GM18526 (cell line): ENCODE measurements around the gene ANK3.

Experiments
- POLR2A ChIP-seq: IDR thresholded peaks from 3 replicates; pipeline ENCODE4 v1.6.1; 2011; ENCODE audit not compliant: insufficient read length; ENCODE audit errors: extremely low read depth

ANK3 gene

DNA sequence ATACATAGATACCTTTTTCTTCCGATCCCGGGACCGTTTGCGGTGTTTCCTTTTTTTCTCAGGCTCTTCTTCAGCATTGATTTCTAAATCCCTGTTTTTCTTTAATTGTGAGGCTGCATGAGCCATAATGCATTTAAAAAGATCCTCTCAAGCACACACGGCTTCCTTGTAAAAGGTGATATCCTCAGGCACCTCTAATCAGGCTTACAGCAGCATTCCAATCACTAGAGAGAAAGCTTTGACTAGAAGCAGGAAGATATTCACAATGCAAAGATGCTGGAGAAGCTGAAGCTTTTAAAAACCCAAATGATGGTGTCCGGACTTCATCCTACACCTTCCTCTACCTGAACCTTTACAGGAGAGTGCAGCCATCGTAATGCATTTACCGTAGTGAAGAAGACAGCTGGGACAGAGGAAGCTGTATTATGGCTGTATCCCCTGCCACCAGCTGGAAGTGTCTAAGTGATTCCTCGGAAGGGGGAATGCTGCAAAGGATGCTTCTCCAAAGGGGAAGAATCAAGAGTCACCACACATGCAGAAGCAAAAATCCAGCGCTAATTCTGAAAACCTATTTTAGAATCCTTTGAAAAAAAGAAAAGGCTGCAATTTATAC, at the start of gene ANK3:
Gene ANK3, minus strand, starts transcription at position 463 of the 613 bp plus-strand sequence. Its CDS starts 337 bp downstream, at position 126.
- no peak for TF ChIP-seq POLR2A

DNA sequence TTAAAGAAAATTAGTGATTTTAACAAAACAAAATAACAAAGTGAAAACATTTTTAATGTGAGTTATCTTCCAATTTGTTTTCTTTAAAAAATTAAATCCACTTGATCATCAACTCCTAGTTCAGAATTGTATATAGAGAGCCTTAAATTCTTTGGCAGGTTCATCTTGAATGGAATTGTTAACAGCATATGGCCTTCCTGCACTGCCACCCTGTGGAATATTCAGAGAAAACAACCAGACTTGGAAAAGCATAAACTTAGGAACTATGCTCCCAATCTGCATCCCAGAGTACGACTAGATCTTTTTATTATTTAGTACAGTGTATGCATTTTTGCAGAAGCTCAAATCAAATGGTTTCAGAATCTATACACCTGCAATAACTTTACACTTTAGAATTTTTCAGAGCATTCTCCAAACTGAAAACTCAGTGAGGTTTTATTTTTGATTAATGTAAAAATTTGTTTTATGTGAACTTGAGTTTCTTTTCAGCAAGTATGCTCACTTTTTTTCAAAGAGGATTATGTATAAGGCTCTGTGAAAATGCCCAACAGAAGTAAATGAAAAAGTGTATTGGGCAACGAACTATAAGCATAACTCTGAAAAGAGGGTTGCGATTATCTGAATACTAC, 44.9 kb upstream of the ANK3 start:
- no peak for TF ChIP-seq POLR2A

DNA sequence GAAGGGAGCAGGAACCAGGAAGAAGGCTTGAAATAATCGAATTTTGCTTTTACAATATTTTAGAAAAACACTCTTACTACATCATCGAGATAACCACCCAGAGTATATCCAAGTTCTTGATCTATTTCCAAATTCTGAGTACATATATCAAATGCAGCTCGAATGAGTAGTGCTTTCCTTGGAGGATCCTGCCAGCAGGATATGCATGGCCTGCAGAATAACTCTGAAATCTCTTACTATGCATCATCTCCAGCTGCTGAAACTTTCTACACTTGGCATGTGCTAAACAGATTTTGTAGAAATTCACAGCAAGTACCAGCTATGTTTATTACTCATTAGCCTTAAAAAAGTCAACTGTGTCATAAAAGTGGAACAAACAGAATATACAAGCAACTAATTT, 44.0 kb upstream of the ANK3 start:
- TF ChIP-seq POLR2A = no peak

DNA sequence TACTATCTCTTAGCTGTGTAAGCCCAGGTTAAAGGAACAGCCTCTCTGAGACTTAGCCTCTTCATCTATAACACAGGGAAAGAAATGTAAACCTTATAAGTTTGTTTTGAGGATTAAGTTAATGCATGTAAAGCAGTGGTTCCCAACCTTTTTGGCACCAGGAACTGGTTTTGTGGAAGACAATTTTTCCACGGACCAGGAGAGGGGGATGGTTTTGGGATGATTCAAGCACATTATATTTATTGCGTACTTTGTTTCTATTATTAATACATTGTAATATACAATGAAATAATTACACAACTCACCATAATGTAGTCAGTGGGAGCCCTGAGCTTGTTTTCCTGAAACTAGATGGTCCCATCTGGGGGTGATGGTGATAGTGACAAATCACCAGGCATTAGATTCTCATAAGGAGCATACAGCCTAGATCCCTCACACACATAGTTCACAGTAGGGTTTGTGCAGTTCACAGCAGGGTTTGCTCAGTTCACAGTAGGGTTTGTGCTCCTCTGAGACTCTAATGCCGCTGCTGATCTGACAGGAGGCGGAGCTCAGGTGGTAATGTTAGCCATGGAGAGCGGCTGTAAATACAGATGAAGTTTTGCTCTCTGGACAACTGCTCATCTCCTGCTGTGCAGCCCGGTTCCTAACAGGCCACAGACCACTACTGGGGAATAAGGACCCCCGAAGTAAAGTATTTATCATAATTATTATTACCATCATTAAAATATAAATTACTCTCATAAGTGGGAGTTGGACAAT, 41.3 kb upstream of the ANK3 start:
- no peak for TF ChIP-seq POLR2A

DNA sequence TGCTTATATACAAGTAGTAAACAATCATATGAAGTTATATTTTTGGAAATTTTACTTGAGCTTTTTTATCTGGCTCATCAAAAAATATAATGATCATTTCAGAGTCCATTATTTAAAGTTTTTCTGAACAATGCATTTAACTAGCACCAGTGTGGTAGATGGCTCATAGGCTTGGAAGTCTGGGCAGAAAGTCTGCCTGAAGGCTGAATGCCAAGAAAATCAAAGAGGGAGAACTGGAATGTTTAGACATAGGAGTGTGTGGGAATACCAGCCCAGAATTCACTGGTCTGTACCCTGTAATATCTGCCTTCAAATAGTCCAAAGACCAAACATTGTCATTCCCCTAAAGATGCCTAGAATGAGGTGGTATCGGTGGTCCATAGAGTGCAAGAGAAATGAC, 40.3 kb upstream of the ANK3 start:
- TF ChIP-seq POLR2A = no peak

DNA sequence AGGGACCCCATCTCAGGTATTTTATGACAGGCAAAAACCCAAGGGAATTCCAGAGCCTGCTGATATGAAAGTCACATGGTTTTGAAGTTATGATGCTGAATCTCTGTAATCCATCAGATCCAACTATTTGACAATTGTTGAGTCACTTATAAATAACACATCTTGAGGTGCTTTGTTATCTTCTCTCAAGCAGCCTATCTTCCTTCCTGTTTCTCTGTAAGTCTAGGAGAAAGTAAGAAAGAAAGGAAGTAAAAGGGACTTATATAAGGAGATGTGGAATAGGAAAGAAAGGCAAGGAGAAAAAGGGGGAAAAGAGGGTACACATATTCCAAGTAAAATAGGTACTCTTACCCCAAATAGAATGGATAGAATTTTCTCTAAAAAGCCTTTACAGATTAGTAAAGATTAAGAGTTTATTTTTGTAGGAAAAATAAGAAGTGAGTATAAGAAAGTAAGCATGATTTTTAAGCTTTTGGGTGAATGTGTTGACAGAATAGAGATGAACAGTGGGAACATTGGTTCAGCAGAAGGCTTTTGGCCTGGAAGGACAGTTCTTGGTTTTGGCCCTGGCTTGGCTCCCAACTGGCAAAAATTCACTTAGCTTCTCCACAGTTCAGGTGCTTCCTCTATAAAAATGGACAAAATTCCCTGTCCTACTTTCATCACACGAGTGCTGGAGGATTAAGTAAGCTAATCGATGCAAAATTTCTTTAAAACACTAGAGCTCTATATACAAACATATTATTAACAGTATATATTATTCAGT, 39.6 kb upstream of the ANK3 start:
- TF ChIP-seq POLR2A = no peak

DNA sequence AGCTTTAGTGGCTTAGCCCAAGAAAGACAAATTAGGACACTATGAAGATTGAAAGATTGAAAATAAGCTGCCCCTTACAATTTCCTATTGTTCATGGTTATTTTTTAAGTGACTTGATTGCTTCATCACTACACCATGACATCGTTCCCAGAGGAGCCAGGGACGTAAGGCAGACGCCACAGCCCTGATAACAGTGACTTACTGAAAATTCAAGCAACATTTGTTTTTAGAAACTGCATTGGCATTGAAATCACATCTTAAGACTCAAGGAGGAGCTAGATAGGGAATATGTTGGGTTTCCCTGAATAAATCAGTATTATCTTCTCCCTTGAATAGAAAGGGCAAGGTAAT, 38.7 kb upstream of the ANK3 start:
- TF ChIP-seq POLR2A = no peak

DNA sequence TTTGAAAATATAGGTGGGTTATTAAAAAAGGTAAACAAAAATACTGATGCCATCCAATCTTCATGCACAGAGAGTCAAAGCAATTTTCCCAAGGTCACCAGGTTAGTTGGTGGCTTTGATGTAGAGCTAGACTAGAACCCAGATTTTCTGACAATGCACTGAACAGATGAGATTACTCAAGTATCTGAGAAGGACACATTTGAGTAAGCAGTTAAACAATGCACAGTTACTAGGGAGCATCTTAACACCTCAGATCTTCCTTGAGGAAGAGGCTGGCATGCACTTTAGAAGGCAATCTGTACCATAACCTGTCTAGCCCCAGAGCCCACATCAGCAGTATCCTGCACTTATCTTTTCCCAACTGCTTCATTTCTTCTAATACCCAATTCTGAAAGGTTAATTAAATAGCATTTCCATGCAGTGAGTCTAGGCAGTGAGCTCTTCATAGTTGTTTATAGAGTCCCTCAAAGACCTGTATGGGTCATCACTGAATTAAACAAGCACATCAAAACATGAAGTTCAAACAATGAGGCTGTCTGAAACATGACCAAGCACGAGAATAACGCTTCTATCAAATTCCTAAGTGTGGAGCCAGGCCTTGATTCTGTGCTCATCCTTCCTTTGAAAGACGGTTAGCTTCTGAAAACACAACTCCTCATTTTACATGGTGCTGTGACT, 38.2 kb upstream of the ANK3 start:
- no peak for TF ChIP-seq POLR2A

DNA sequence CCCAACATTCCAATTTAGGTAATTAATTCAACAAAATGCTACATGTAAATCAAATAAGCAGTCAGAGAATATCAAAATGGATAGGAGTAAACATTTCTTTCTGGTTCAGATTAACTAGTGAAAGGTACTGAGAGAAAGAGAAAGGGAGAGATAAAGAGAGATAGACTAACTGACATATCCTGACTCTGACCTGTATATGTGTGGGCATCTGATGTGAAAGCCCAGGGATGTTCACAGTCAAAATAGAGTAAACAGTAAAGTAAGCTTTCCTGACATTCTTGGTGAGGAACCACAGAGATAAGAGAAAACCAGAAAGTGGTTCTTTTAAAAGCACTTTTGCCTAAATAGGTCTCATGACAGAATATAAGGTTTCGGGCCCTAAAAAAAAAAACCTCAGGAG, 37.5 kb upstream of the ANK3 start:
- no peak for TF ChIP-seq POLR2A

DNA sequence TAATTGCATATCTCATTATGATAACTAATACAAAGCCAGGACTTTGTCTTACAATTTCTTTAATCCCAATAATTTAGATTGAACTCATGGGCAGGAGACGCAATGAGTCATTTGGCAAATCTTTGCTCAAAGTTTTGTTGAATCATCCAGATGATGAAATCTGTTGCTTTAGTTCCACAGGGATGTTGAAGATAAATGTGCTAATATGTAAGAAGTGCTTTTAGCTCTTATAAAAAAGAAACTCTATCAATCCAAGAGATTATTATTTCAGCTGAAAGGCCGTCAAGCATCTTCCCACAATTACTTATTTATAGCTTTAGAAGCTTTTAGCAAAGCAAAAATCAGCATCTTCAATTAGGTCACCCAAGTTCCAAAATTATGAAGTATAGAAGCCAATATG, 36.8 kb upstream of the ANK3 start:
- TF ChIP-seq POLR2A = no peak

DNA sequence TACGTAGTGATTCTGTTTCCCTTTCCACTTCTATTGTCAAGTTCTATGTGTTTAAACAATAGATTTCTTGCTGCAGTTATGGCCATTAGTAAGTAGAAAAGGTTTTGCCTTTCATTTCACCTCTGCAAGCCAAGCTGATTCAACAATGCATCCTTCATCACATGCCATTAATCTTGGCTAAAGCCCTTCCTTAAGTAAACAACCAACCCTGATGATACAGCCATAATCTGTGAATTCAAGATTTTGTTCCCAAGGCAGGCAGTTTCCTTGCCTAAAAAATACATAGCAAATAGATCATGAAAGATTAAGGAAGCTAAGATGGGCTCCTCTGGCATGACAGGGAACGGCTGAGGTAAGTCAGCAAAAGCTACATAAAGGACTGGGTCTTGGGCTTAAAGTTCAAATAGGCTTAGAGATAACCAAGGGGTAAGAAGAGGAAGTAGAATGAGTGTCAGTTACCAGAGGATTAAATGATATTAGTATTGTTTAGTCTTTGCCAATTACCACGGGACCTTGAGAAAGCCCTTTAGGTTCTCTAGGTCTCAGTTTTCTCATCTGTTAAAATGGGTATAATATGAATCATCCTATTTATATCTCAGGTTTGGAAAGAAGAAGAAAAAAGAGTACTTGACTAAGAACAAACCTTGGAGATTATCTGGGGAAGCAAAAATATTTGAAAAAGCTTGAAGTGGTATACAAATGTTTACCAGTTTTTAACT, 35.9 kb upstream of the ANK3 start:
- TF ChIP-seq POLR2A = no peak

DNA sequence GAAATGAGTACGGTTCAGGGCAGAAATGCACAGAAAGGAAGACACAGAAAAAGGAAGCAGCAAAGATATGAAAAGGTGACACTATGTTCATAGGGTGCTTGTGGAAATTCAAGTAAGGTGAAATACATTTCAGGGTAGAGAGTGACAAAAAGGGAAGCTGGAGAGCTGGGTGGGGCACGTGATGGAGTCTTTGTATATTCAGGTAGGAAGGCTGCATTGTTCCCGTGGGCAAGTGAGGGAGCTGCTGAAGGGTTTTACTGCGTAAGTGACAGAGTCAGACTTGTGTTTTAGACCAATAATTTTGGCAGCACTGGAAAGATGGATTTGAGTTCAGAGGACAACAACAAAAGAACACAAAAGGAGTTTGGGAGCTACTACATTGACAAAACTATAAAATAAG, 35.3 kb upstream of the ANK3 start:
- TF ChIP-seq POLR2A = no peak

DNA sequence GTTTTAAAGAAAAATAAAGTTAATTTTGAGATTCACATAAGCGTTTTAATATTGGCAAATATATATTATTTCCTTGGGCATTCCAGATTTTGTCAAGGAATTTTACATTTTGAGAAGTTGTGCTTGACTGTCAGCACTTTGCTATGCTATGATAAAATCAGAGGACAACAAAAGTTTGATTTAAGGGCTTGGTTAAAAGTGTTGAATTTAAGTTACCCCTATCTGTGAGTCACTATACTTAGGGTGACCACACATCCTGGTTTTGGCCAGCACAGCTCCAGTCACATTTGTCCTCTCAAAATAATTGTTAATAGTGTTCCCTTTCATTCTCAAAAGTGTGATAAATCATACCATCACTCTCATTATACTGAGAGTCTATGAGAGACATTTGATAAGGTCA, 34.2 kb upstream of the ANK3 start:
- no peak for TF ChIP-seq POLR2A

DNA sequence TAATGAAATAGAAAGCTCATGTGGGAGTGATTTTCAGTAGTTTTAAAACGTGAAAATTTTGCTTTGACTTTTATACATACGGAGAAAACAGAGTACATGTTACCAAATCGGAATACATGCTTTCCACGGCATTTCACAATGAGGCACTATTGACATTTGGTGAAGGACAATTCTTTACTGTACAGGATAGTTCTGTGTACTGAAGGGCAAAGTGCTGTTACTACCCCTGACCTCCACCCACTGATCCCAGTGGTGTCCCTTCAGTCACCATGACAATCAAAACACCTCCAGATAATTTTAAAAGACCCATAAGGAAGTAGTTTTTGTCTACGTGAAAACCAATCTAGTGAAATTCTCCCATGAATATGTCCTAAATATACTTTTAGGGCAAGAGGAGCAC, 33.1 kb upstream of the ANK3 start:
- no peak for TF ChIP-seq POLR2A
